ENCODE data around the gene PRRG4.

The PRRG4 gene

DNA sequence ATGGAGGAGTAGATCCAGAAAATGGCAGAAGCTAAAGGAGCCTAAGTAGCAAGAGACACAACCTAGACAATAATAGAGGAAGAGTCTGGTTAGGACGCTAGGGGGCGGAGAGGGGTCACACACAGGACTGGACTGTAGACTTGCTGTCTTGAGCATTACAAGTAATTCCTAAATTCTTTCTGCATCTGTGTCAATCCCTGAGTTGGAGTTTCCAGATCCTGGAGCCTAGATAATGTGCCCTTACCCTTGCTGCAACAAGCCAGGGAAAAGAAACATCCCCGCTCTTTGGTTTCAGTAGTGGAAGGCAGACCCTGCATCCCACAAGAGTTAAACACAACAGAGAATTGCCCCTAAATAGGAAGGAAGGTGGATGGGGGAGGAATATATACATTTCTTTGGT, 20.4 kb upstream of the PRRG4 start:
- no peak for TF ChIP-seq ELF4 (IDR thresholded peaks at IDR 0.05)
- no peak for TF ChIP-seq PKNOX1 (IDR thresholded peaks at IDR 0.05)
- no peak for TF ChIP-seq TARDBP (IDR thresholded peaks at IDR 0.05)
- TF ChIP-seq CTBP1 (IDR thresholded peaks at IDR 0.05; ENCODE audit: borderline replicate concordance), result no peak
- no peak for TF ChIP-seq ZNF384 (IDR thresholded peaks at IDR 0.05)
- TF ChIP-seq HDGF (IDR thresholded peaks at IDR 0.05; ENCODE audit: borderline replicate concordance), result no peak
- no peak for TF ChIP-seq SUZ12 (IDR thresholded peaks at IDR 0.05)
- TF ChIP-seq BHLHE40 (IDR thresholded peaks at IDR 0.05; ENCODE audit: borderline replicate concordance), result no peak
- no peak for TF ChIP-seq ARNT (IDR thresholded peaks at IDR 0.05)
- TF ChIP-seq FOXA1 (IDR thresholded peaks at IDR 0.05), result no peak
- no peak for TF ChIP-seq LEF1 (IDR thresholded peaks at IDR 0.05; ENCODE audit: borderline replicate concordance)
- no peak for TF ChIP-seq NFRKB (IDR thresholded peaks at IDR 0.05)
- TF ChIP-seq L3MBTL2 (conservative IDR thresholded peaks at IDR 0.05), result no peak
- TF ChIP-seq FOXM1 (IDR thresholded peaks at IDR 0.05; ENCODE audit: borderline replicate concordance), result no peak
- TF ChIP-seq SP1 (IDR thresholded peaks at IDR 0.05), result no peak
- ChIA-PET CTCF (interaction anchor here (0.6 to 1.5 kb wide), 10 partner anchors 9 to 256 kb away, joined by 3 to 5 read pairs (median 3); no protein-coding TSS in a partner anchor), POLR2A (interaction anchor here (0.6 to 1.4 kb wide), 2 partner anchors 83 to 109 kb away, joined by 3 to 8 read pairs; partner anchors contain the start of gene QSER1)
- DNase-seq (ENCODE audit: extremely low spot score), result peak; percentile 83

- no peak for DNase-seq (ENCODE audit: extremely low spot score)
- POLR2A ChIA-PET, result no interaction called here
- TF ChIP-seq BHLHE40 (IDR thresholded peaks at IDR 0.05; ENCODE audit: borderline replicate concordance) (no peak), FOXA1 (IDR thresholded peaks at IDR 0.05) (no peak), TARDBP (IDR thresholded peaks at IDR 0.05) (no peak), L3MBTL2 (conservative IDR thresholded peaks at IDR 0.05) (no peak), CTBP1 (IDR thresholded peaks at IDR 0.05; ENCODE audit: borderline replicate concordance) (no peak), NFRKB (IDR thresholded peaks at IDR 0.05) (no peak), ARNT (IDR thresholded peaks at IDR 0.05) (no peak), PKNOX1 (IDR thresholded peaks at IDR 0.05) (no peak), SUZ12 (IDR thresholded peaks at IDR 0.05) (no peak), ZNF384 (IDR thresholded peaks at IDR 0.05) (no peak), FOXM1 (IDR thresholded peaks at IDR 0.05; ENCODE audit: borderline replicate concordance) (no peak)
These were observed 12.4 kb upstream of the PRRG4 start for GRCh38 chr11:32817181-32817851.

GRCh38 chr11:32817852-32818183, 11.9 kb upstream of the PRRG4 start:
- TF ChIP-seq ZNF384 (IDR thresholded peaks at IDR 0.05) (no peak), CTBP1 (IDR thresholded peaks at IDR 0.05; ENCODE audit: borderline replicate concordance) (no peak)
- no peak for DNase-seq (ENCODE audit: extremely low spot score)
- ChIA-PET POLR2A (no interaction called here), CTCF (interaction anchor here (1.1 kb wide), 1 partner anchor 9 kb away, joined by 5 read pairs; no protein-coding TSS in a partner anchor)

More at GRCh38 chr11:32817181-32817851, 12.4 kb upstream of the PRRG4 start:
- CTCF ChIA-PET, result interaction anchor here (1.1 kb wide), 1 partner anchor 8 kb away, joined by 5 read pairs; no protein-coding TSS in a partner anchor

GRCh38 chr11:32819187-32819586, 10.5 kb upstream of the PRRG4 start:
- TF ChIP-seq CTBP1 (IDR thresholded peaks at IDR 0.05; ENCODE audit: borderline replicate concordance) (no peak), ZNF384 (IDR thresholded peaks at IDR 0.05) (no peak), SUZ12 (IDR thresholded peaks at IDR 0.05) (no peak), SP1 (IDR thresholded peaks at IDR 0.05) (no peak), TARDBP (IDR thresholded peaks at IDR 0.05) (no peak), LEF1 (IDR thresholded peaks at IDR 0.05; ENCODE audit: borderline replicate concordance) (no peak), HDGF (IDR thresholded peaks at IDR 0.05; ENCODE audit: borderline replicate concordance) (no peak), FOXM1 (IDR thresholded peaks at IDR 0.05; ENCODE audit: borderline replicate concordance) (no peak), L3MBTL2 (conservative IDR thresholded peaks at IDR 0.05) (no peak), NFRKB (IDR thresholded peaks at IDR 0.05) (no peak), PKNOX1 (IDR thresholded peaks at IDR 0.05) (no peak), FOXK2 (IDR thresholded peaks at IDR 0.05) (no peak)
- ChIA-PET CTCF (no interaction called here), POLR2A (no interaction called here)
- DNase-seq (ENCODE audit: extremely low spot score), result no peak

DNA sequence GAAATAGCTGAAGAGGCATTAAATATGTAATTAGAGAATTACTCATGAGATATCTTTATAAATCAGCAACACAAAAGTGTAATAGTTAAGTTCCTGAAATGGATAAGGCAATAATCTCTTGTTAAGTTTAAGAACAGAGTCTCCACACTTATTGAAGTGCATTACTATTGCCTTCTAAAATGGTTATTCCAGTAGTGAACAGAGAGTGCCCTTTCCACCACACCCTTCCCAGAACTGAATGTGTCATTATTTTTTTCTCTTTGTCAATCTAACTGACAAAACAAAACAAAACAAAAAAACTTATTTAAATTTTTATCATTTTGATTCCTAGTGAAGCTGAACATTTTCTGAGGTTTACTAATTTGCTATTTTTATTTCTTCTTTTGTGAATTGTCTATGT, 9.2 kb upstream of the PRRG4 start:
- ChIA-PET POLR2A (no interaction called here), CTCF (interaction anchor here (1.0 kb wide), 1 partner anchor 32 kb away, joined by 3 read pairs; no protein-coding TSS in a partner anchor)
- no peak for DNase-seq (ENCODE audit: extremely low spot score)
- TF ChIP-seq TARDBP (IDR thresholded peaks at IDR 0.05) (no peak), NFRKB (IDR thresholded peaks at IDR 0.05) (no peak), SUZ12 (IDR thresholded peaks at IDR 0.05) (no peak), L3MBTL2 (conservative IDR thresholded peaks at IDR 0.05) (no peak), BHLHE40 (IDR thresholded peaks at IDR 0.05; ENCODE audit: borderline replicate concordance) (no peak), CTBP1 (IDR thresholded peaks at IDR 0.05; ENCODE audit: borderline replicate concordance) (no peak), FOXK2 (IDR thresholded peaks at IDR 0.05) (no peak), ELF4 (IDR thresholded peaks at IDR 0.05) (no peak), FOXA1 (IDR thresholded peaks at IDR 0.05) (no peak), LEF1 (IDR thresholded peaks at IDR 0.05; ENCODE audit: borderline replicate concordance) (no peak)

- TF ChIP-seq ELF4 (IDR thresholded peaks at IDR 0.05), result no peak
- TF ChIP-seq FOXM1 (IDR thresholded peaks at IDR 0.05; ENCODE audit: borderline replicate concordance), result no peak
- no peak for TF ChIP-seq LEF1 (IDR thresholded peaks at IDR 0.05; ENCODE audit: borderline replicate concordance)
- ChIA-PET POLR2A (no interaction called here), CTCF (no interaction called here)
- DNase-seq (ENCODE audit: extremely low spot score), result no peak
These were observed 8.2 kb upstream of the PRRG4 start for GRCh38 chr11:32821517-32821916.
